K562 treated with DMSO at 1 percent for 24 hours (cell line): ENCODE data around the gene TTBK2. TPM values are rescaled to one million over a fixed set of nuclear protein-coding genes. Genes with fewer than 3 reads are reported as not detected.

Experiments used
- total RNA-seq: library from RNA; unstranded; fragments of 300-600 nt; gene quantifications from 2 replicates; pipeline ENCODE4 v1.2.3, GENCODE V29; 2022; ENCODE audit warnings: low read depth; ENCODE audit not compliant: insufficient read depth

TTBK2 gene
- 8.7 and 9.1 TPM in 2 replicates for total RNA-seq

DNA sequence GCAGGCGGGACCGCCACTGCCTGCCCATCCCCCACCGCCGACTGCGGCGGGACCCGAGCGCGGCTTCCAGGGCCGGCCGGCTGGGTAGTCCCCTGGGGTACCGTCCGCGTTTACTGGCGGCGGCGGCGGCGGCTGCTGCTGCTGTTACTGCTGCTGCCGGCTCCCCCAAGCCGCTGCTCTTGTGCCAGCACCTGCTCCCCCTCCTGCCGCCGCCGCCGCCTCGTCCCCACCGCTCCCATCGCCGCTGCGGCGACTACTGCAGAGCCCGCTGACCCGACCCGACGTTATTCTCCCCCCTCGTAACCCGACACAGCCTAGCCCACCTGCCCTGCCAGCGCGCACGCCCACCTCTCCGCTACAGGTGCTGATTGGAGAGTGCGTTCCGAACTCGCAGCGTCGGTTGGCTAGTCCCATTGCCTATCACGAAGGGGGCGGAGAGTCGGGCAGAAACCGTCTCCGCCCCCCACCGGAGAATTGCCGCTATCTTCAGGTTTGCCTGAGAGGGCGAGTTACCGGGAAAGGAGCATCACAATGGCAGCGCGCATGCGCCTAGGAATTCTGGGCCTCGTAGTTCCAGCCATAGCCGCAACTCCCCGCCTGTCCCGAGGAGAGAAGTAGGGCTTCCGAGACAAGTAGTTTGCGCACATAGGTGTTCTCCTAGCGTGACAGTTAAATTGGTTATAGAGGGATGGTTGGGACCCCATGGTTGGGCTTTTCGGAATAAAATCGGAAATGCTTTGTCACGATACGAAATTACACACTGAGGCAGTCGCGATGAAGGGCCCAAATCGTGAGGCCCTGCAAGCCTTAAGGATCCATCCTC is at the start of gene TTBK2:
TTBK2 (minus strand) TSS at position 260 of the 823 bp plus-strand sequence. CDS start 42,161 bp downstream, outside the sequence.

GRCh38 chr15:42736793-42737528 is 183.6 kb downstream of the TTBK2 start, which contains the start of gene CDAN1:
Gene CDAN1, minus strand, starts transcription at chr15:42737128. Its CDS starts 26 bp downstream, at chr15:42737102.

Other genes starting within 250 kb of the TTBK2 start
- gene CDAN1, start 183.7 kb downstream of the TTBK2 start, total RNA-seq, result 29.8 and 35.0 TPM in 2 replicates
- 6.6 and 8.5 TPM in 2 replicates for gene UBR1, start 185.3 kb upstream of the TTBK2 start, total RNA-seq
- 11.0 and 11.9 TPM in 2 replicates for gene TMEM62, start 212.8 kb upstream of the TTBK2 start, total RNA-seq